Neural progenitor cell (in vitro differentiated cells): ENCODE data around the gene SSC5D. TPM values are rescaled to one million over a fixed set of nuclear protein-coding genes. Genes with fewer than 3 reads are reported as not detected.

ENCODE experiments used
- DNase-seq: peaks from one replicate; pipeline ENCODE4 v3.0.0-alpha.2; 2016; ENCODE audit warnings: low spot score
- H2AFZ ChIP-seq: fragments of 200-600 bp; sonication (generic); replicated peaks from 2 replicates; pipeline ENCODE4 v1.6.1; 2016; ENCODE audit warnings: antibody characterized with exemption
- H3F3A ChIP-seq: fragments of 200-600 bp; sonication (generic); 2 replicates; pipeline ENCODE4 v1.6.1; 2016; ENCODE audit warnings: antibody characterized with exemption, low read depth
- H3K27ac ChIP-seq: fragments of 200-600 bp; sonication (generic); 2 replicates; pipeline ENCODE4 v1.5.1; 2016; ENCODE audit warnings: mild to moderate bottlenecking
- H3K27me3 ChIP-seq: fragments of 200-600 bp; sonication (generic); 2 replicates; pipeline ENCODE4 v1.6.1; 2016; ENCODE audit warnings: mild to moderate bottlenecking, moderate library complexity
- H3K36me3 ChIP-seq: fragments of 200-600 bp; sonication (generic); 2 replicates; pipeline ENCODE4 v1.5.1; 2016
- H3K4me1 ChIP-seq: fragments of 200-600 bp; sonication (generic); 2 replicates; pipeline ENCODE4 v1.6.1; 2016; ENCODE audit warnings: mixed run types
- H3K4me2 ChIP-seq: fragments of 200-600 bp; sonication (generic); 2 replicates; pipeline ENCODE4 v1.6.1; 2016
- H3K4me3 ChIP-seq: fragments of 200-600 bp; sonication (generic); 2 replicates; pipeline ENCODE4 v1.5.1; 2016
- H3K79me2 ChIP-seq: fragments of 200-600 bp; sonication (generic); 2 replicates; pipeline ENCODE4 v1.6.1; 2016; ENCODE audit warnings: low read depth
- H3K9ac ChIP-seq: fragments of 200-600 bp; sonication (generic); 2 replicates; pipeline ENCODE4 v1.6.1; 2016
- H3K9me3 ChIP-seq: fragments of 200-600 bp; sonication (generic); 2 replicates; pipeline ENCODE4 v1.5.1; 2016; ENCODE audit warnings: low read depth
- H4K20me1 ChIP-seq: fragments of 200-600 bp; sonication (generic); 2 replicates; pipeline ENCODE4 v1.6.1; 2016; ENCODE audit warnings: low read depth
- H3K27ac Mint-ChIP-seq: 3 replicates; pipeline ENCODE4 v1.8.0; 2021; ENCODE audit warnings: mixed read lengths
- H3K27me3 Mint-ChIP-seq: 2 replicates; pipeline ENCODE4 v1.8.0; 2022; ENCODE audit warnings: low read depth, mild to moderate bottlenecking, inconsistent platforms, moderate library complexity, mixed read lengths; ENCODE audit not compliant: insufficient read depth
- H3K36me3 Mint-ChIP-seq: 3 replicates; pipeline ENCODE4 v1.8.0; 2021; ENCODE audit warnings: mixed read lengths
- H3K4me1 Mint-ChIP-seq: 3 replicates; pipeline ENCODE4 v1.8.0; 2021; ENCODE audit warnings: mixed read lengths
- H3K4me3 Mint-ChIP-seq: 3 replicates; pipeline ENCODE4 v1.8.0; 2021; ENCODE audit warnings: mild to moderate bottlenecking, moderate library complexity, mixed read lengths
- H3K9me3 Mint-ChIP-seq: 3 replicates; pipeline ENCODE4 v1.8.0; 2020; ENCODE audit warnings: mixed read lengths
- CTCF ChIP-seq: fragments of 200-600 bp; sonication (generic); IDR thresholded peaks from 2 replicates; pipeline ENCODE4 v1.5.1; 2017; ENCODE audit warnings: antibody characterized with exemption, mild to moderate bottlenecking
- EZH2 ChIP-seq: fragments of 200-600 bp; sonication (generic); IDR thresholded peaks from 2 replicates; pipeline ENCODE4 v1.6.1; 2017; ENCODE audit warnings: antibody characterized with exemption, mild to moderate bottlenecking, moderate library complexity
- EZH2phosphoT487 ChIP-seq: fragments of 200-600 bp; sonication (generic); IDR thresholded peaks from 2 replicates; pipeline ENCODE4 v1.6.1; 2017; ENCODE audit warnings: antibody characterized with exemption
- total RNA-seq: library from RNA; depleted of rRNA; stranded (reverse); fragments of >200 nt; gene quantifications from 2 replicates; pipeline ENCODE4 v1.2.3, GENCODE V29; 2015; ENCODE audit warnings: low replicate concordance

SSC5D gene
- total RNA-seq, 1 donor from 2014 or later: not detected

GRCh38 chr19:55479045-55479444 is 9.2 kb upstream of the SSC5D start:
- H3K4me1 Mint-ChIP-seq: peaks cover 41% of the 10 kb centered on the region
- H3K27ac Mint-ChIP-seq: peak overlapping the region; percentile 27
- peaks cover 2% of the 10 kb centered on the region for H3K36me3 Mint-ChIP-seq
- Histone ChIP-seq H3K36me3 (no peaks in the 10 kb centered on the region), H3K9ac (no peak overlapping the region), H3K4me2 (no peak overlapping the region), H3K4me1 (peaks cover 32% of the 10 kb centered on the region), H4K20me1 (no peaks in the 10 kb centered on the region), H3F3A (peaks cover 42% of the 10 kb centered on the region), H2AFZ (no peak overlapping the region), H3K27me3 (no peaks in the 10 kb centered on the region), H3K9me3 (no peaks in the 10 kb centered on the region), H3K79me2 (peaks cover 19% of the 10 kb centered on the region), H3K4me3 (no peak overlapping the region), H3K27ac (no peak overlapping the region)
- peaks cover 14% of the 10 kb centered on the region for H3K27me3 Mint-ChIP-seq
- TF ChIP-seq CTCF: no peak
- TF ChIP-seq EZH2: no peak
- no peak for TF ChIP-seq EZH2phosphoT487
- DNase-seq: no peak
- H3K9me3 Mint-ChIP-seq: no peaks in the 10 kb centered on the region
- H3K4me3 Mint-ChIP-seq: peak overlapping the region; percentile 95

GRCh38 chr19:55479451-55480230 is 8.6 kb upstream of the SSC5D start:
- Mint-ChIP-seq H3K9me3 (no peaks in the 10 kb centered on the region), H3K4me3 (no peak overlapping the region), H3K4me1 (peaks cover 39% of the 10 kb centered on the region), H3K27ac (peak overlapping the region; percentile 27), H3K36me3 (peaks cover 2% of the 10 kb centered on the region), H3K27me3 (peaks cover 14% of the 10 kb centered on the region)
- Histone ChIP-seq H3K4me2 (no peak overlapping the region), H3K4me3 (no peak overlapping the region), H4K20me1 (no peaks in the 10 kb centered on the region), H3K79me2 (peaks cover 19% of the 10 kb centered on the region), H3K27ac (no peak overlapping the region), H3F3A (peaks cover 42% of the 10 kb centered on the region), H3K4me1 (peaks cover 31% of the 10 kb centered on the region), H3K36me3 (no peaks in the 10 kb centered on the region), H3K9ac (no peak overlapping the region), H3K27me3 (no peaks in the 10 kb centered on the region), H3K9me3 (no peaks in the 10 kb centered on the region), H2AFZ (no peak overlapping the region)
- DNase-seq: no peak
- TF ChIP-seq EZH2 (no peak), EZH2phosphoT487 (no peak), CTCF (no peak)

- Histone ChIP-seq H3K79me2 (peaks cover 31% of the 10 kb centered on the region), H3K27me3 (no peaks in the 10 kb centered on the region), H3K9ac (no peak overlapping the region), H3K27ac (no peak overlapping the region), H2AFZ (no peak overlapping the region), H3K4me3 (no peak overlapping the region), H3K4me2 (no peak overlapping the region), H3K9me3 (no peaks in the 10 kb centered on the region), H3F3A (peaks cover 33% of the 10 kb centered on the region), H3K4me1 (peaks cover 29% of the 10 kb centered on the region), H4K20me1 (peaks cover 9% of the 10 kb centered on the region), H3K36me3 (no peaks in the 10 kb centered on the region)
- no peak for TF ChIP-seq CTCF
- no peak for TF ChIP-seq EZH2phosphoT487
- no peak for TF ChIP-seq EZH2
- DNase-seq: no peak
- Mint-ChIP-seq H3K4me1 (peaks cover 30% of the 10 kb centered on the region), H3K36me3 (peaks cover 2% of the 10 kb centered on the region), H3K27ac (no peak overlapping the region), H3K4me3 (no peak overlapping the region), H3K9me3 (no peaks in the 10 kb centered on the region), H3K27me3 (peaks cover 11% of the 10 kb centered on the region)
Observed at GRCh38 chr19:55481148-55481793, 7.0 kb upstream of the SSC5D start.
